ACHN (cell line): ENCODE data around the gene C5AR2.
"Not testable (repeated sequence)": the region's sequence is repeated elsewhere in the genome, so short reads cannot be mapped to it uniquely, and the experiment has no call there.

ENCODE experiments used
- DNase-seq: peaks from one replicate; pipeline ENCODE4 v3.0.0-alpha.2; 2015
- in situ Hi-C: cut with HindIII; loops from 2 replicates; pipeline ENCODE4 v1.10.0; 2017; ENCODE audit warnings: low sequenced_read_pairs, low pct_ligation_motif_present, low pct_unique_long_range_greater_than_20kb

The C5AR2 gene

DNA sequence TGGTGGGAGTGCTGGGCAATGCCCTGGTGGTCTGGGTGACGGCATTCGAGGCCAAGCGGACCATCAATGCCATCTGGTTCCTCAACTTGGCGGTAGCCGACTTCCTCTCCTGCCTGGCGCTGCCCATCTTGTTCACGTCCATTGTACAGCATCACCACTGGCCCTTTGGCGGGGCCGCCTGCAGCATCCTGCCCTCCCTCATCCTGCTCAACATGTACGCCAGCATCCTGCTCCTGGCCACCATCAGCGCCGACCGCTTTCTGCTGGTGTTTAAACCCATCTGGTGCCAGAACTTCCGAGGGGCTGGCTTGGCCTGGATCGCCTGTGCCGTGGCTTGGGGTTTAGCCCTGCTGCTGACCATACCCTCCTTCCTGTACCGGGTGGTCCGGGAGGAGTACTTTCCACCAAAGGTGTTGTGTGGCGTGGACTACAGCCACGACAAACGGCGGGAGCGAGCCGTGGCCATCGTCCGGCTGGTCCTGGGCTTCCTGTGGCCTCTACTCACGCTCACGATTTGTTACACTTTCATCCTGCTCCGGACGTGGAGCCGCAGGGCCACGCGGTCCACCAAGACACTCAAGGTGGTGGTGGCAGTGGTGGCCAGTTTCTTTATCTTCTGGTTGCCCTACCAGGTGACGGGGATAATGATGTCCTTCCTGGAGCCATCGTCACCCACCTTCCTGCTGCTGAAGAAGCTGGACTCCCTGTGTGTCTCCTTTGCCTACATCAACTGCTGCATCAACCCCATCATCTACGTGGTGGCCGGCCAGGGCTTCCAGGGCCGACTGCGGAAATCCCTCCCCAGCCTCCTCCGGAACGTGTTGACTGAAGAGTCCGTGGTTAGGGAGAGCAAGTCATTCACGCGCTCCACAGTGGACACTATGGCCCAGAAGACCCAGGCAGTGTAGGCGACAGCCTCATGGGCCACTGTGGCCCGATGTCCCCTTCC lies 11.8 kb upstream of the C5AR2 start:
- DNase-seq, result no peak
- in situ Hi-C loops, result no loop called here

DNA sequence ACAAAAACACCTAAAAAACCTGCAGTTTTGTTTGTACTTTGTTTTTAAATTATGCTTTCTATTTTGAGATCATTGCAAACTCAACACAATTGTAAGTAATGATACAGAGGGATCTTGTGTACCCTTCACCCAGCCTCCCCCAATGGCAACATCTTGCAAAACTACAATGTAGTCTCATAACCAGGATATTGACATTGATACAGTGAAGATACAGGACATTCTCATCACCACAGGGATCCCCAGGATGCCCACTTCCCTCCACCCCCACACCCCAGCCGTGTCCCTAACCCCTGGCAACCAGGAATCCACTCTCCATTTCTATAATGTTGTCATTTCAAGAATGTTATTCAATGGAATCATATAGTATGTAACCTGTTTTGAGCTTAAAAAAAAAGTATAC lies 10.3 kb upstream of the C5AR2 start:
- DNase-seq, result no peak
- in situ Hi-C loops, result no loop called here

DNA sequence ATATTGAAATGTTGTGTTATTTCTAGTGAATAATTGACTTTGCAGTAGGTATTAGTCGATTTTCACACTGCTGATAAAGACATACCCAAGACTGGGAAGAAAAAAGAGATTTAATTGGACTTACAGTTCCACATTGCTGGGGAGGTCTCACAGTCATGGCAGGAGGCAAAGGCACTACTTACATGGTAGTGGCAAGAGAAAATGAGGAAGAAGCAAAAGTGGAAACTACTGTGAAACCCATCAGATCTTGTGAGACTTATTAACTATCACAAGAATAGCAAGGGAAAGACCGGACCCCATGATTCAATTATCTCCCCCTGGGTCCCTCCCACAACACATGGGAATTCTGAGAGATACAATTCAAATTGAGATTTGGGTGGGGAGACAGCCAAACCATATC lies 9.9 kb upstream of the C5AR2 start:
- no peak for DNase-seq
- in situ Hi-C loops, result no loop called here

DNA sequence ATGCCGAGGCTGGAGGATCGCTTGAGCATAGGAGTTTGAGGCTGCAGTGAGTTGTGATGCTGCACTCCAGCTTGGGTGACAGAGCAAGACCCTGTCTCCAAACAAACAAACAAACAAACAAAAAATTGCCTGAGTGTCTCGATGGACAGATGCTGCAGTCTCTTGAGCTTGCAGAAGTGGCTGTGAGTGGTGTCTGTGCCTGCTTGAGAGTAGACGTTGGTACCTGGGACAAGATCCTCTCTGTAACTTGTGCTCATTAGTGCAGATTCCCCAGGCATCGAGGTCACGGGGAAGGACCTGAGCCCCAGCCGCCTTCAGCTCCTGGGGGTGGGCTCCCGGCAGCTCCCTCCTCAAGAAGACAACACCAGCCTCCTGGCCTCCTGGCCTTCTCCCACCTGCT lies 8.6 kb upstream of the C5AR2 start:
- in situ Hi-C loops, result no loop called here
- no peak for DNase-seq

DNA sequence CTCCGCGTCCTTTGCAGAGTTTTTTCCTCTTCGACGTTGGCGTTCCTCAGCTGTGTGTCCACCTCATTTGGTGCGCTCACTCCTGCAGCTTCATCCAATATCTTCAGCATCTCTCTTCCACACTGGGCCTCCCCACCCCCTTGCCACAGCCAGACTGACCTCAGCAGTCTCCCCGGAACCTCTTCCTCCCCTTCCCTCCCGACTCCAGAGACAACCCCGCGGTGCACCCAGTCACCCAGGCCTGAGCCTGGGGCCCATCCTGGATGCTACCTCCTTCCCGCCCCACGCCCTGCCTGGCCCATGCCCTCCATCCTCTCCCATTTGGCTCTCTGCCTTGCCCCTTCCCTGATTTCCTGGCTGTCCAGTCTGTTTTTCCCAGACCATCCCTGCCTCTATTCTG lies 8.1 kb upstream of the C5AR2 start:
- no peak for DNase-seq
- in situ Hi-C loops, result no loop called here

DNA sequence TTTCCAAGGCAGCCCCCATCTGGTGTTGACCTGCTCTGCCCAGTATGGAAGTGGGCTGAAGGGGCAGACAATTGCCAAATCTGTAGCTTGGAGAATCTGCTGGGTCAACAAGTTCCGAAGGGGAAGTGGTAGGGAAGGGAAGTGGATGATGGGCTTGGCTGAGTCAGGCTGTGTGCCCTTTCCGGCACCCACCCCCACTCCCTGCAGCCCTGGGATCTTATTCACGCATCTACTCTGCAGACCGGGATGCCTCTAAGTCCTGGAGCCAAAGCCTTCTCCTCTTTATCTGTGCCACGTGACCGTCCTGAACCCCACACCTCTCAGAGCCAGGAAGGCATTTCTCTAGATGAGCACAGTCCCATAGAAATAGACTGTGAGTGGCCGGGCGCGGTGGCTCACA lies 7.5 kb upstream of the C5AR2 start:
- no peak for DNase-seq
- in situ Hi-C loops, result no loop called here

DNA sequence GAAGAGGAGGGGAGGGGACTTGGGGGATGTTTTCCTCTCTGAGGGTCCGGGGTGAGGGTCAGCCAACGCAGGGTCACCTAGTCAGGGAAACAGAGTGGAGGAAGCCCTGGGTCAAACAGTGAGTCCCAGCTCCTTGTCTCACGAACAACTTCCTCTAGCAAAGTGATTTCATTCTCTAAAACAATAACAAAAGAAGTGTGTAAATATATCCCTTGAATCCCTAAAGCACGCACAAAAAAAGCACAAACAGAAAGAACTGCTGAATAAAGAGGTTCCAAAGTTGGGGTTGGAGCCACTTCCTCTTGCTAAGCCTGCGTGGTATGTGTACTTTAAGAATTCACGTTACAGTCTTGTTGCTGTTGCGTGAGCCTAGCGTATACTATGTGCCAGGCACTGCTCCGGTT lies 1.5 kb upstream of the C5AR2 start:
- no peak for DNase-seq

DNA sequence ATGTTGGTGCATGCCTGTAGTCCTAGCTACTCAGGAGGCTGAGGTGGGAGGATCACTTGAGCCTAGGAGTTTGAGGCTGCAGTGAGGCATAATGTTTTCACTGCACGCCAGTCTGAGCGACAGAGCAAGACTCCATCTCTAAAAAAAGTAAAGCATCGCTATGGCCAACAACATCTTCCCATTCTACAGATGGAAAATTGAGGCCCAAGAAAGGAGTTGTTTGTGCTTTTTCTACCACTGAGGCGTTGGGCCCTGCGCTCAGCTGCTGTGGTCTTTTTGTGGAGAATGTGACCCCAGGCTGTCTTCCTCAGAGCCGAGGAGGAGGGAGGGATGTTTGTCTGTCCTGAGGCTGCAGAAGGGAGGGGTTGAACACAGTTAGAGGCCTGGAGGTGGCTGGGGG lies 485 bp upstream of the C5AR2 start:
- DNase-seq, result no peak
- in situ Hi-C loops, result no loop called here

More for the DNA sequence above, 1.5 kb upstream of the C5AR2 start:
- in situ Hi-C loops, result no loop called here

DNA sequence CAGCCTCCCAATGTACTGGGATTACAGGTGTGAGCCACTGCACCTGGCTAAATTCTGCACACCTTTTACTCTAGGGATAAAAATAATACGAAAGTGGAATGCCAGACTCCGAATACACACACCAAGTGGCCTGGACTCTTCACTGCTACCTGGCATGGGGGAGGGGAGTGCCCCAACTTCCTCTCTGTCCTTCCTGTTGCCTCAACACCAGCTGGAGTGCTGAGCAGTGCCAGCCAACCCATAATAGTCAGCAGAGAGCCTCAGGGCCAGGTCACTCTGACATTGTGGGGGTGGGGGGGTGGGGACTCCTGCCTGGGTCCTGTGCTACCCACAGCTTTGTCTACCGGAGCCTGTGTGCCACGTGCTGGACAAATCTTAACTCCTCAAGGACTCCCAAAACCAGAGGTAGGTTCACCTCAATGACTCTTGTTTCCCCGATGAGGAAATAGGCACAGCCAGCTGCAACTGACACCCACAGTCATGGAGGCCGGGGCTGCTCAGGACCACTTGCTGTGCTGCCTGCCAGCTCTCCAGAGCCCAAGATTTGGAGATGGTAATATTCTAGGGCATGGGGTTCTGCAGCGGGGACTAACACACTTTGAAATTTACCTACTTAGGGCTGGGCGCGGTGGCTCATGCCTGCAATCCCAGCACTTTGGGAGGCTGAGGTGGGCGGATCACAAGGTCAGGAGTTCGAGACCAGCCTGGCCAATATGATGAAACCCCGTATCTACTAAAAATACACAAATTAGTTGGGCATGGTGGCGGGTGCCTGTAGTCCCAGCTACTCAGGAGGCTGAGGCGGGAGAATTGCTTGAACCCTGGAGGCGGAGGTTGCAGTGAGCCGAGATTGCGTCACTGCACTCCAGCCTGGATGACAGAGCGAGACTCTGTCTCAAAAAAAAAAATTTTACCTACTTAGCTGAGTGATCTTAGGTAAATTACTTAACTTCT lies 5.1 kb downstream of the C5AR2 start:
- in situ Hi-C loops, DNase-seq: not testable (repeated sequence)

DNA sequence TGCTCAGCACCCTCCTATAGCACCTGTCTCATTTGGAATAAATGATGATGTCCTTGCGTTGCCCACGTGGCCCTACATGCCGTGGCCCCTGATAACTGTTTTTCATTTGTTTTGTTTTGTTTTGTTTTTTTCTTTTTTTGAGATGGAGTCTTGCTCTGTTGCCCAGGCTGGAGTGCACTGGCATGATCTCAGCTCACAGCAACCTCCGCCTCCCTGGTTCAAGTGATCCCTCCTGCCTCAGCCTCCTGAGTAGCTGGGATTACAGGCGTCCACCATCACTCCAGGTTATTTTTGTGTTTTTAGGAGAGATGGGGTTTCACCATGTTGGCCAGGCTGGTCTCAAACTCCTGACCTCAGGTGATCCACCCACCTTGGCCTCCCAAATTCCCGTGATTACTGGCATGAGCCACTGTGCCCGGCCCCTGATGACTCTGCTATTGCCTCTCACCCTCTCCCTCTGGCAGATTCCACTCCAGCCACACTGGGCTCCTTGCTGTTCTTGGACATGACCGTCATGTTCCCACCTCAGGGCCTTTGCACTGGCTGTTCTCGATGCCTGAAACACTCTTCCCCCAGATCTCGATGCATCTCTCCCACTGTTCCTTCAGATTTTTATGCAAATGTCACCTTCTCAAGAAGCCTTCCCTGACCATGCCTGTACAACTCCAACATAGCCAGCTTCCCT lies 7.4 kb downstream of the C5AR2 start:
- in situ Hi-C loops, result no loop called here
- DNase-seq, result no peak

DNA sequence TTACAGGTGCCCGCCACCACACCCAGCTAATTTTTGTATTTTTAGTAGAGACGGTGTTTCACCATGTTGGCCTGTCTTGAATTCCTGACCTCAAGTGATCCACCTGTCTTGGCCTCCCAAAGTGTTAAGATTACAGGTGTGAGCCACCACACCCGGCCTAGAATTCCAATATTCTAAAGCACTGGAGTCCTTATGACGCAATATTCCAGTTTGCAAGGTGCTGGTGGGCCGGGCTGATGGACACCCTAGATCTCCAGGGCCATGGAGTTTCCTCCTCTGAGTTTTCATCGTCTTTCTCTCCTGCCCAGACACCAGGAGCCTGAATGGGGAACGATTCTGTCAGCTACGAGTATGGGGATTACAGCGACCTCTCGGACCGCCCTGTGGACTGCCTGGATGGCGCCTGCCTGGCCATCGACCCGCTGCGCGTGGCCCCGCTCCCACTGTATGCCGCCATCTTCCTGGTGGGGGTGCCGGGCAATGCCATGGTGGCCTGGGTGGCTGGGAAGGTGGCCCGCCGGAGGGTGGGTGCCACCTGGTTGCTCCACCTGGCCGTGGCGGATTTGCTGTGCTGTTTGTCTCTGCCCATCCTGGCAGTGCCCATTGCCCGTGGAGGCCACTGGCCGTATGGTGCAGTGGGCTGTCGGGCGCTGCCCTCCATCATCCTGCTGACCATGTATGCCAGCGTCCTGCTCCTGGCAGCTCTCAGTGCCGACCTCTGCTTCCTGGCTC lies 8.7 kb downstream of the C5AR2 start:
- in situ Hi-C loops, result no loop called here
- DNase-seq, result no peak

DNA sequence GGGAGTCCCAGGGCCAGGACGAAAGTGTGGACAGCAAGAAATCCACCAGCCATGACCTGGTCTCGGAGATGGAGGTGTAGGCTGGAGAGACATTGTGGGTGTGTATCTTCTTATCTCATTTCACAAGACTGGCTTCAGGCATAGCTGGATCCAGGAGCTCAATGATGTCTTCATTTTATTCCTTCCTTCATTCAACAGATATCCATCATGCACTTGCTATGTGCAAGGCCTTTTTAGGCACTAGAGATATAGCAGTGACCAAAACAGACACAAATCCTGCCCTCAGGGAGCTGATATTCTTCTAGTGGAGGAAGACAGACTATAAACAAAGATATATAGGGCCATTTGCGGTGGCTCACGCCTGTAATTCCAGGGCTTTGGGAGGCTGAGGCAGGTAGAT lies 9.8 kb downstream of the C5AR2 start:
- in situ Hi-C loops, result no loop called here

DNA sequence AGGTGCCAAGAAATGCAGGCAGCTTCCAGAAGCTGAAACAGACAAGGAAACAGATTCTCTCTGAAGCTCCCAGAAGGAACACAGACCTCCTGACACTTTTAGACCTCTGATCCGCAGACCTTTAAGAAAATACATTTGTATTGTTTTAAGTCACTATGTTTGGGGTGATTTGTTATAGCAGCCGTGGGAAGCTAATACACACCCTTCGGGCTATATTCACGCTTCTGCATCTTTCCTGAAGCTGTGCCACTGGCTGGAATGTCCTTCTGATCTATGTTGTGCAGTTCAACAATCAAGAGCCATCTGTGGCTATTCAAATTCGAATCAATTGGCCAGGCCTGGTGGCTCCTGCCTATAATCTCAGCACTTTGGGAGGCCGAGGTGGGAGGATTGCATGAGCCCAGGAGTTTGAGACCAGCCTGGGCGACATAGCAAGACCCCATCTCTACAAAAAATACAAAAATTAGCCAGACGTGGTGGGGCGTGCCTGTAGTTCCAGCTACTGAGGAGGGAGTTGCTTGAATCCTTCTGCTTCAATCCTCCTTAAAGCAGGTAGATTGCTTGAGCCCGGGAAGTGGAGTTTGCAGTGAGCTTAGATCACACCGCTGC lies 11.3 kb downstream of the C5AR2 start:
- in situ Hi-C loops, result no loop called here
- DNase-seq, result no peak

More for the DNA sequence above, 9.8 kb downstream of the C5AR2 start:
- no peak for DNase-seq

DNA sequence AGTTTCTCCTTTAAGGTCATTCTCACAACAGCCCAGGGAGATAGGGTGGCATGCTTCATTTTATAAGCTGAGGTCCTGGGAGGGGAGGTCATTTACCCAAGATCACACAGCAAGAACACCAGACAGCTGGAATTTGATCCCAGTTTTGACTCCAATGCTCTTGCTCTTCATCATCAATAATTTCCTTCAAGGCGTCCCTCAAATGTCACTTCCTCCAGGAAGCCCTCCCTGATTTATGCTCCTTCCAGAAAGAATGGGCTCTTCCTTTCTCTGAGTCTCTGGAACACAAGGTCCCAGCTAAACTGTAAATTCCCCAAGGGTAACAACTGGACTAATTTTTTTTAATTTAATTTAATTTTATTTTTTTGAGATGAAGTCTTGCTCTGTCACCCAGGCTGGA lies 12.4 kb downstream of the C5AR2 start:
- in situ Hi-C loops, result no loop called here
- DNase-seq, result no peak

DNA sequence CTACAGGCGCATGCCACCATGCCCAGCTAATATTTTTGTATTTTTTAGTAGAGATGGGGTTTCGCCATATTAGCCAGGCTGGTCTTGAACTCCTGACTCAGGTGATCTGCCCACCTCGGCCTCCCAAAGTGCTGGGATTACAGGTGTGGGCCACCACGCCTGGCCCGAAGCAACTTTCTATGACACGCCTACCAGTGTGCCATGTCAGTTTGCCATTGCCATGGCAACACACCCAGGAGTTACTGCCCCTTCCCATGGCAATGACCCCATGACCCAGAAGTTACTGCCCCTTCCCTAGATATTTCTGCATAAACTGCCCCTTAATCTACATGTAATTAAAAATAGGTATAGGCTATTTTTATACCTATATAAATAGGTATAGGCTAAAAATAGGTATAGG lies 14.0 kb downstream of the C5AR2 start:
- DNase-seq, in situ Hi-C loops: not testable (repeated sequence)

DNA sequence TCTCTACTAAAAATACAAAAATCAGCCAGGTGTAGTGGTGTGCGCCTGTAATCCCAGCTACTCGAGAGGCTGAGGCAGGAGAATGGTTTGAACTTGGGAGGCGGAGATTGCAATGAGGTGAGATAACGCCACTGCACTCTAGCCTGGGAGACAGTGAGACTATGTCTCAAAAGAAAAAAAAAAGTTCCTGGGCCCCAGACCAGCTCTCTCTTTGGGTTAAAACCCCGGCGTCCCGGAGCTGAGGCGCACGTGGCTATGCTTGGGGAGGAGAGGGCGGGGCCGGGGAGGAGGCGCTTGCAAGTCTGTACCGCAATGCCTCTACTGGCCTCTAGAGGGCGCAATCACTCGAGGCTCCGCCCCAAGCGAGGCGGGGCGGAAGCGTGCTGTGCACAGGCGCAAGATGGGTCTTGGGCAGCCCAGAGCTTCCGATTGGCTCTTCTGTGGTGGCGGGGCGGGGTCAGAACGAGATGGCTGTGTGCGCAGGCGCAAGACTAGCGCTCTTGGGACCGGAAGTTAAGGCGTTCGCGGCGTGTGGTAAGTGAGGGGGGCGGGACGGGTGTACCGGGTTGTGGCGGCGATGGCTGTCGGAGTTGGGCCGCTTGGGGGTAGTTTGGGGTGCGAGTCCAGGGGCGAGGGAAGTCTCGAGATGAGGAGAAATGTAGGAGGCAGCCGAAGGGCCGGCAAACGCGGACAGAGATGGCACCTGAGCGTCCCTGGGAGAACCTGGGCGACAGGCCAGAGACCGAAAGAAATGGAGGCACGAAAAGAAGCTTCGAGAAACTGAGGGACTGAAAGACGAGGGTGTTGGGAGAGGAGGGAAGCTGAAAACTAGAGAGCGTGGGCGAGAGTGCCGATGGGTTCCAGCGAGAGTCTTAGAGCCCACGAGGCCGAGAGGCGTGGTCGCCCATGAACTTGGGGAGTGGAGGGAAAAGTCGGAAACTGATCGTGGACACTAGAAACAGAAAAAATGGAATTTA lies 17.1 kb downstream of the C5AR2 start, which contains the start of gene DHX34:
Gene DHX34 (plus strand): TSS at position 497 of the 977 bp plus-strand sequence. CDS start 3,716 bp downstream, outside the sequence.
- DNase-seq, result peak; percentile 97
- in situ Hi-C loops, result no loop called here

DNA sequence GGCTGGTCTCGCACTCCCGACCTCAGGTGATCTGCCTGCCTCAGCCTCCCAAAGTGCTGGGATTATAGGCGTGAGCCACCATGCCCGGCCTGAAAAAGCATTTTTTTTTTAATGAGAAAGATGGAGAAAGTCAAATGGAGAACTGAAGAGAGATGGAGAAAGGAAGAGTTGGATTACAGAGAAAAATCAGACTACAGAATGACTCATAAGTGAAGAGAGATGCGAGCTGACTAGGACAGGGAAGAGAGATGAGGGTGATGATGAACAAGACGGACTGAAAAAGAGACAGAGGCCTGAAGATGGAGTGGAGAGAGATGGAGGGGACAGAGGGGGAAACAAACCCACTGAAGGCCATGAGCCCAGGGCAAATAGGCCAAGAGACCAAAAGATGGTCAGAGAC lies 18.7 kb downstream of the C5AR2 start:
- in situ Hi-C loops, result no loop called here
- no peak for DNase-seq
